HG02973 (cell line): Measurements from ENCODE around the gene CHEK1.
"Not testable (repeated sequence)": the region's sequence is repeated elsewhere in the genome, so short reads cannot be mapped to it uniquely, and the experiment has no call there.

Source experiments
- ATAC-seq: cut with Tn5 transposase; IDR thresholded peaks from one replicate; pipeline ENCODE4 v1.9.1; 2021; ENCODE audit warnings: moderate library complexity; ENCODE audit not compliant: unreplicated experiment

Gene CHEK1

GRCh38 chr11:125624756-125625213, at the start of gene CHEK1:
TSS of gene CHEK1 (plus strand) at chr11:125625163. CDS start at chr11:125626769, 1,606 bp downstream.
- no peak for ATAC-seq

- not testable (repeated sequence) for ATAC-seq
These were observed 47.8 kb upstream of the CHEK1 start for GRCh38 chr11:125577181-125577580.

GRCh38 chr11:125578783-125579182, 46.2 kb upstream of the CHEK1 start:
- ATAC-seq, result no peak

GRCh38 chr11:125579811-125580210, 45.2 kb upstream of the CHEK1 start:
- ATAC-seq, result no peak

GRCh38 chr11:125583496-125583895, 41.5 kb upstream of the CHEK1 start:
- no peak for ATAC-seq

- ATAC-seq, result no peak
These were observed 39.5 kb upstream of the CHEK1 start for GRCh38 chr11:125585487-125585886.

- no peak for ATAC-seq
These were observed 38.3 kb upstream of the CHEK1 start for GRCh38 chr11:125586623-125587022.

- no peak for ATAC-seq
These were observed 37.5 kb upstream of the CHEK1 start for GRCh38 chr11:125587480-125587879.

GRCh38 chr11:125588505-125588904, 36.5 kb upstream of the CHEK1 start:
- ATAC-seq, result no peak

GRCh38 chr11:125591649-125592304, 33.2 kb upstream of the CHEK1 start:
- ATAC-seq, result peak; percentile 17

- ATAC-seq, result peak; percentile 96
These were observed 32.5 kb upstream of the CHEK1 start, which contains the start of gene STT3A for GRCh38 chr11:125592305-125593113. TSS of gene STT3A (plus strand) at chr11:125592852. CDS start at chr11:125595916, 3,064 bp downstream.

GRCh38 chr11:125593114-125593820, 31.7 kb upstream of the CHEK1 start:
- ATAC-seq, result no peak

- ATAC-seq, result no peak
These were observed 30.0 kb upstream of the CHEK1 start for GRCh38 chr11:125594958-125595357.

- no peak for ATAC-seq
These were observed 24.3 kb upstream of the CHEK1 start for GRCh38 chr11:125600663-125601062.

- no peak for ATAC-seq
These were observed 21.8 kb upstream of the CHEK1 start for GRCh38 chr11:125603207-125603606.

GRCh38 chr11:125605417-125605816, 19.5 kb upstream of the CHEK1 start:
- ATAC-seq, result no peak

GRCh38 chr11:125609545-125609944, 15.4 kb upstream of the CHEK1 start:
- ATAC-seq, result no peak

GRCh38 chr11:125618383-125618782, 6.6 kb upstream of the CHEK1 start:
- no peak for ATAC-seq

GRCh38 chr11:125621995-125622394, 3.0 kb upstream of the CHEK1 start:
- no peak for ATAC-seq

GRCh38 chr11:125623064-125623463, 1.9 kb upstream of the CHEK1 start:
- no peak for ATAC-seq

- ATAC-seq, result peak; percentile 16
These were observed 264 bp downstream of the CHEK1 start for GRCh38 chr11:125625225-125625629.
